GM12891 (cell line): ENCODE measurements around the gene ZNF207.
"Not testable (repeated sequence)": the region's sequence is repeated elsewhere in the genome, so short reads cannot be mapped to it uniquely, and the experiment has no call there.

Experiments used
- POLR2AphosphoS5 ChIP-seq: IDR thresholded peaks from 2 replicates; pipeline ENCODE4 v1.6.1; 2011; ENCODE audit warnings: low read depth, low read length, control low read depth
- TAF1 ChIP-seq: IDR thresholded peaks from 2 replicates; pipeline ENCODE4 v1.6.1; 2011; ENCODE audit warnings: low read depth, low read length, control low read depth

DNA sequence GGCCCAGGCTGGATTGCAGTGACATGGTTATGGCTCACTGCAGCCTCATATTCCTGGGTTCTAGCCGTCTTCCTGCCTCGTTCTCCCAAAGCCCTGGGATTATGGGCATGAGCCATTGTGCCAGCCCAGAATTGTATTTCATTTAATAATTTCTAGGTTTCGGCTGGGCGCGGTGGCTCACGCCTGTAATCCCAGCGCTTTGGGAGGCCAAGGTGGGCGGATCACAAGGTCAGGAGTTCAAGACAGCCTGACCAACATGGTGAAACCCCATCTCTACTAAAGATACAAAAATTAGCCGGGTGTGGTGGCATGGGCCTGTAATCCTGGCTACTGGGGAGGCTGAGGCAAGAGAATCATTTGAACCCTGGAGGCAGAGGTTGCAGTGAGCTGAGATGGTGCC is 2.8 kb downstream of the ZNF207 start:
- not testable (repeated sequence) for TF ChIP-seq POLR2AphosphoS5, TAF1
